Panc1 (cell line): ENCODE measurements around the gene PTTG1IP. TPM values are rescaled to one million over a fixed set of nuclear protein-coding genes. Genes with fewer than 3 reads are reported as not detected.

ENCODE experiments used
- ATAC-seq: fragments of 200-7000 bp; cut with Tn5 transposase; 2 replicates; pipeline ENCODE4 v1.9.1; 2020; ENCODE audit warnings: mild to moderate bottlenecking, moderate library complexity
- BruUV-seq: library from RNA; stranded (reverse); fragments of 400-500 nt; replicated peaks from 2 replicates; lab custom pipeline; 2021; lab: Mats Ljungman, UMichigan
- CTCF ChIA-PET: fragments of 300-600 bp; sonication (Branson Sonifier 250); formaldehyde crosslinking; loops from one replicate; lab custom pipeline; 2022; ENCODE audit warnings: antibody characterized with exemption; lab: Charles Lee
- POLR2A ChIA-PET: fragments of 300-600 bp; sonication (Branson Sonifier 250); formaldehyde crosslinking; loops from one replicate; lab custom pipeline; 2022; ENCODE audit warnings: antibody characterized with exemption; lab: Charles Lee
- DNase-seq: peaks from one replicate; pipeline ENCODE4 v3.0.0-alpha.2; 2010; ENCODE audit warnings: low read depth, low spot score
- H3K27ac ChIP-seq: 2 replicates; pipeline ENCODE4 v1.5.1; 2011; ENCODE audit warnings: mild to moderate bottlenecking, low read length, inconsistent platforms
- H3K27me3 ChIP-seq: fragments of 200-500 bp; sonication (Bioruptor generic); 2 replicates; pipeline ENCODE4 v1.6.0; 2014; ENCODE audit warnings: low read length, inconsistent platforms; ENCODE audit not compliant: control insufficient read depth, insufficient read depth
- H3K36me3 ChIP-seq: fragments of 200-500 bp; sonication (Bioruptor generic); 2 replicates; pipeline ENCODE4 v1.5.1; 2014; ENCODE audit warnings: inconsistent platforms, mild to moderate bottlenecking, low read length, moderate library complexity; ENCODE audit not compliant: control insufficient read depth, insufficient read depth
- H3K4me1 ChIP-seq: 2 replicates; pipeline ENCODE4 v1.5.1; 2011; ENCODE audit warnings: inconsistent platforms, mild to moderate bottlenecking, low read length, moderate library complexity; ENCODE audit not compliant: control insufficient read depth, insufficient read depth
- H3K4me3 ChIP-seq, 2 experiments: 2 replicates each; pipeline ENCODE4 v1.5.1; 2011 to 2012; ENCODE audit warnings: low read depth in 2 of 2, low read length in 2 of 2, mild to moderate bottlenecking in 2 of 2, inconsistent platforms in 1 of 2, moderate library complexity in 1 of 2
- H3K9me3 ChIP-seq: fragments of 200-500 bp; sonication (Bioruptor generic); 2 replicates; pipeline ENCODE4 v1.5.1; 2014; ENCODE audit warnings: low read depth, mild to moderate bottlenecking, inconsistent platforms, low read length, moderate library complexity; ENCODE audit not compliant: control insufficient read depth, insufficient read depth
- CTCF ChIP-seq: fragments of 450-650 bp; IDR thresholded peaks from 2 replicates; pipeline ENCODE4 v1.5.1; 2017; ENCODE audit warnings: mild to moderate bottlenecking
- POLR2AphosphoS5 ChIP-seq: IDR thresholded peaks from 2 replicates; pipeline ENCODE4 v1.6.1; 2012; ENCODE audit warnings: mild to moderate bottlenecking, low read depth, low read length, moderate library complexity
- REST ChIP-seq, 2 experiments: IDR thresholded peaks; 2 replicates each; pipeline ENCODE4 v1.6.1; 2011 to 2012; ENCODE audit warnings: low read depth in 2 of 2, control low read depth in 1 of 2, low read length in 1 of 2, mild to moderate bottlenecking in 1 of 2, moderate library complexity in 1 of 2; ENCODE audit not compliant: insufficient read depth in 1 of 2
- SIN3A ChIP-seq: IDR thresholded peaks from 2 replicates; pipeline ENCODE4 v1.6.1; 2012; ENCODE audit warnings: low read depth, mild to moderate bottlenecking, low read length, moderate library complexity, borderline replicate concordance; ENCODE audit not compliant: insufficient read depth
- TCF7L2 ChIP-seq: IDR thresholded peaks from 2 replicates; pipeline ENCODE4 v1.6.1; 2011; ENCODE audit warnings: mild to moderate bottlenecking, low read depth, low read length, inconsistent platforms
- in situ Hi-C: cut with HindIII; loops from 2 replicates; pipeline ENCODE4 v1.10.0; 2016; ENCODE audit warnings: low sequenced_read_pairs, low pct_unique_long_range_greater_than_20kb
- intact Hi-C: fragments of 100-400 bp; cut with micrococcal nuclease; formaldehyde crosslinking; loops from one replicate; pipeline ENCODE4 v1.10.0; 2022; ENCODE audit not compliant: unreplicated experiment
- total RNA-seq: library from RNA; stranded (reverse); gene quantifications from one replicate; pipeline ENCODE4 v1.2.1, GENCODE V29; 2021; ENCODE audit not compliant: unreplicated experiment

The PTTG1IP gene
- total RNA-seq, 1 experiment from 2014 or later, result 226 TPM

- POLR2A ChIA-PET, result no interaction called here
- H3K27me3 ChIP-seq, result no peaks in the 10 kb centered on the region
- TF ChIP-seq POLR2AphosphoS5, result no peak
- no peak for TF ChIP-seq TCF7L2
- TF ChIP-seq REST (IDR thresholded peaks at IDR 0.05; ENCODE audit: insufficient read depth in 1 of 2, low read depth in 2 of 2, low read length in 1 of 2), result no peak
- no peak for TF ChIP-seq SIN3A
- TF ChIP-seq CTCF, result no peak
- H3K4me3 ChIP-seq, result peak overlapping the region; percentile 68 to 81
- CTCF ChIA-PET, result no interaction called here
- ATAC-seq (no peak), DNase-seq (no peak)
- BruUV-seq, result no TSS peak
- H3K9me3 ChIP-seq, result no peaks in the 10 kb centered on the region
- intact Hi-C loops (loop anchor here (2.0 to 10.0 kb wide), 2 partner anchors 49 to 75 kb away; partner anchors contain the start of genes ITGB2 and UBE2G2), in situ Hi-C loops (no loop called here)
- no peaks in the 10 kb centered on the region for H3K36me3 ChIP-seq
- peak overlapping the region; percentile 92 for H3K27ac ChIP-seq
- peaks cover 18% of the 10 kb centered on the region for H3K4me1 ChIP-seq
Observed at GRCh38 chr21:44875316-44875700, 1.8 kb upstream of the PTTG1IP start.

- TF ChIP-seq POLR2AphosphoS5 (no peak; the same call in 1 of the 2 replicates), TCF7L2 (no peak), CTCF (no peak), REST (IDR thresholded peaks at IDR 0.05; ENCODE audit: insufficient read depth in 1 of 2, low read depth in 2 of 2, low read length in 1 of 2) (no peak), SIN3A (no peak)
- no peaks in the 10 kb centered on the region for H3K36me3 ChIP-seq
- intact Hi-C loops (loop anchor here (2.0 to 10.0 kb wide), 2 partner anchors 50 to 74 kb away; partner anchors contain the start of genes ITGB2 and UBE2G2), in situ Hi-C loops (no loop called here)
- no TSS peak for BruUV-seq
- DNase-seq (no peak), ATAC-seq (peak; percentile 23; the same call in 1 of the 2 replicates)
- peaks cover 20% of the 10 kb centered on the region for H3K4me1 ChIP-seq
- H3K27ac ChIP-seq, result peak overlapping the region; percentile 92
- POLR2A ChIA-PET, result interaction anchor here (0.7 kb wide), 1 partner anchor 536 kb away, joined by 4 read pairs; no protein-coding TSS in a partner anchor
- CTCF ChIA-PET, result no interaction called here
- no peaks in the 10 kb centered on the region for H3K27me3 ChIP-seq
- no peaks in the 10 kb centered on the region for H3K9me3 ChIP-seq
- peak overlapping the region; percentile 68 to 81 for H3K4me3 ChIP-seq
Observed at GRCh38 chr21:44874497-44875315, 1.2 kb upstream of the PTTG1IP start.
